ENCODE data around the gene ZNF275.

- TF ChIP-seq, protein P1, sequence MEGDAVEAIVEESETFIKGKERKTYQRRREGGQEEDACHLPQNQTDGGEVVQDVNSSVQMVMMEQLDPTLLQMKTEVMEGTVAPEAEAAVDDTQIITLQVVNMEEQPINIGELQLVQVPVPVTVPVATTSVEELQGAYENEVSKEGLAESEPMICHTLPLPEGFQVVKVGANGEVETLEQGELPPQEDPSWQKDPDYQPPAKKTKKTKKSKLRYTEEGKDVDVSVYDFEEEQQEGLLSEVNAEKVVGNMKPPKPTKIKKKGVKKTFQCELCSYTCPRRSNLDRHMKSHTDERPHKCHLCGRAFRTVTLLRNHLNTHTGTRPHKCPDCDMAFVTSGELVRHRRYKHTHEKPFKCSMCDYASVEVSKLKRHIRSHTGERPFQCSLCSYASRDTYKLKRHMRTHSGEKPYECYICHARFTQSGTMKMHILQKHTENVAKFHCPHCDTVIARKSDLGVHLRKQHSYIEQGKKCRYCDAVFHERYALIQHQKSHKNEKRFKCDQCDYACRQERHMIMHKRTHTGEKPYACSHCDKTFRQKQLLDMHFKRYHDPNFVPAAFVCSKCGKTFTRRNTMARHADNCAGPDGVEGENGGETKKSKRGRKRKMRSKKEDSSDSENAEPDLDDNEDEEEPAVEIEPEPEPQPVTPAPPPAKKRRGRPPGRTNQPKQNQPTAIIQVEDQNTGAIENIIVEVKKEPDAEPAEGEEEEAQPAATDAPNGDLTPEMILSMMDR (IDR thresholded peaks at IDR 0.05; ENCODE audit: insufficient read depth, low read length, poor library complexity, severe bottlenecking), result no peak
- no peak for TF ChIP-seq EZH2phosphoT487 (conservative IDR thresholded peaks at IDR 0.05; ENCODE audit: low read length)
Measured at GRCh38 chrX:153336988-153337387, 3.0 kb downstream of the ZNF275 start.

Data from SU-DHL-6 (cell line).